Measurements from ENCODE around the gene OR12D1. TPM values are rescaled to one million over a fixed set of nuclear protein-coding genes. Genes with fewer than 3 reads are reported as not detected.

Gene OR12D1
- total and polyA plus RNA-seq, 9 of the 15 experiments (the other 6 are each of a cell fraction or from before 2014, with no cell fraction given): not detected

DNA sequence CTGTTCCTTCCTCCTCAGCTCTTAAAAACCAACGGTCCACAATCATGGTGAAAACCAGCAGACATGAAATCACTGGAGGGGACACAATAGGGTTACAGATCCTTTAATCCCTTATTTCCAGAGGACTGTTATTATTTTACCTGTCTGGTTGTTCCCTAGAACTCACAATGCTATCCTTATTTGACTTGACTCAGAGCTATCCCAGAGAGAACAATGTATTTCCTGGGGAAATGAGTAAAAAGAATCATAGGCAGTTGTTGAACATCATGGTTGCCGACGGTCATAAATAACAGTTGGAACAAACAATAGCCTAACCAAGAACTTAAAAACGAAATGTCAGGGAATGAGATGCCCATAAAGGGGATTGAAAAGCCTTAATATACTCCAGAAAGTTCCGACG, 51.5 kb downstream of the OR12D1 start:
- H3K9me1 ChIP-seq (ENCODE audit: control insufficient read depth, insufficient read depth, low read length): no peaks in the 10 kb centered on the region
- H3K4me3 ChIP-seq: no peak overlapping the region
- ChIA-PET CTCF (ENCODE audit: low intra/inter-chr PET ratio) (no interaction called here), POLR2A (no interaction called here)
- no peaks in the 10 kb centered on the region for H3K36me3 ChIP-seq (ENCODE audit: control insufficient read depth, insufficient read depth, low read length)
- no peak overlapping the region for H2AFZ ChIP-seq (ENCODE audit: low read depth, low read length)
- BruUV-seq (replicated peaks): no TSS peak
- H4K20me1 ChIP-seq (replicated peaks; ENCODE audit: control insufficient read depth, insufficient read depth, low read length): no peaks in the 10 kb centered on the region
- FAIRE-seq (no peak), DNase-seq (ENCODE audit: extremely low read depth in 1 of 4, low spot score in 3 of 4) (no peak), ATAC-seq (no peak)
- no peaks in the 10 kb centered on the region for H3K79me2 ChIP-seq (ENCODE audit: control insufficient read depth, insufficient read depth, low read length)
- in situ Hi-C loops (cut with MboI) (no loop called here), intact Hi-C loops (cut with micrococcal nuclease) (no loop called here)
- H3K4me1 ChIP-seq (replicated peaks in 1 of 2; ENCODE audit: control insufficient read depth in 2 of 2, insufficient read depth in 2 of 2, low read length in 2 of 2): no peaks in the 10 kb centered on the region
- no peak overlapping the region for H3K9ac ChIP-seq (ENCODE audit: insufficient read depth in 1 of 2, low read depth in 2 of 2, low read length in 2 of 2)
- no peak overlapping the region for H3K4me2 ChIP-seq (ENCODE audit: insufficient read depth, low read length)
- H3K27me3 ChIP-seq (ENCODE audit: control insufficient read depth in 2 of 2, insufficient read depth in 2 of 2, low read length in 2 of 2): peaks cover 0 to 2% of the 10 kb centered on the region in 2 experiments; a peak in 1 of 5 replicates
- no peak overlapping the region for H3K27ac ChIP-seq (ENCODE audit: extremely low read depth, low read depth, low read length)
- TF ChIP-seq, protein P1, sequence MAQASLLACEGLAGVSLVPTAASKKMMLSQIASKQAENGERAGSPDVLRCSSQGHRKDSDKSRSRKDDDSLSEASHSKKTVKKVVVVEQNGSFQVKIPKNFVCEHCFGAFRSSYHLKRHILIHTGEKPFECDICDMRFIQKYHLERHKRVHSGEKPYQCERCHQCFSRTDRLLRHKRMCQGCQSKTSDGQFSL (CRISPR knock-in tag; IDR thresholded peaks at IDR 0.05): no peak
- TF ChIP-seq, protein P1 (tag; IDR thresholded peaks at IDR 0.05): no peak
- TF ChIP-seq CEBPG (CRISPR knock-in tag; IDR thresholded peaks at IDR 0.05): no peak
- TF ChIP-seq CEBPG (tag; conservative IDR thresholded peaks at IDR 0.05 in 1 of 2, IDR thresholded peaks at IDR 0.05 in 1 of 2): no peak
- no peak for TF ChIP-seq ZNF778 (CRISPR knock-in tag; IDR thresholded peaks at IDR 0.05)
- no peak for TF ChIP-seq FOSL1 (tag; conservative IDR thresholded peaks at IDR 0.05)
- no peaks in the 10 kb centered on the region for H3K9me3 ChIP-seq (replicated peaks; ENCODE audit: control insufficient read depth, insufficient read depth, low read depth, low read length)
- WGBS (ENCODE audit: insufficient coverage, low coverage, missing lambda C conversion rate): 0% methylated on average over 6 of the region's 6 CpGs

Other genes with a start within 250 kb of the OR12D1 start
Only the 7 nearest of the 13 such genes appear.
- gene OR5V1, start 46.1 kb upstream of the OR12D1 start, total RNA-seq (2014; rRNA removed): not detected in 2 replicates
- not detected in 2 replicates for gene OR5V1, start 46.1 kb upstream of the OR12D1 start, total RNA-seq (2014; rRNA removed; fragmentation: Illumina TruSeq; extraction: Trizol)
- gene OR5V1, start 46.1 kb upstream of the OR12D1 start, total RNA-seq (2015; rRNA removed; fragmentation: Illumina TruSeq; extraction: Trizol): not detected in 2 replicates
- not detected in 2 replicates for gene OR5V1, start 46.1 kb upstream of the OR12D1 start, total RNA-seq (2021)
- gene OR5V1, start 46.1 kb upstream of the OR12D1 start, polyA plus RNA-seq (2011; rRNA removed): not detected in 2 replicates
- gene OR5V1, start 46.1 kb upstream of the OR12D1 start, polyA plus RNA-seq (2014; fragmentation: Illumina TruSeq; extraction: Trizol): not detected in 2 replicates
- gene OR5V1, start 46.1 kb upstream of the OR12D1 start, polyA plus RNA-seq (2014; fragmentation: Nextera tagmentation; extraction: Ambion mirVana): not detected
- gene OR5V1, start 46.1 kb upstream of the OR12D1 start, polyA plus RNA-seq (2014; rRNA removed): not detected in 2 replicates
- gene OR12D3, start 39.6 kb upstream of the OR12D1 start, total RNA-seq (2014; rRNA removed): not detected in 2 replicates
- not detected in 2 replicates for gene OR12D3, start 39.6 kb upstream of the OR12D1 start, total RNA-seq (2014; rRNA removed; fragmentation: Illumina TruSeq; extraction: Trizol)
- gene OR12D3, start 39.6 kb upstream of the OR12D1 start, total RNA-seq (2015; rRNA removed; fragmentation: Illumina TruSeq; extraction: Trizol): not detected in 2 replicates
- gene OR12D3, start 39.6 kb upstream of the OR12D1 start, total RNA-seq (2021): not detected in 2 replicates
- not detected in 2 replicates for gene OR12D3, start 39.6 kb upstream of the OR12D1 start, polyA plus RNA-seq (2011; rRNA removed)
- gene OR12D3, start 39.6 kb upstream of the OR12D1 start, polyA plus RNA-seq (2014; fragmentation: Illumina TruSeq; extraction: Trizol): not detected in 2 replicates
- not detected for gene OR12D3, start 39.6 kb upstream of the OR12D1 start, polyA plus RNA-seq (2014; fragmentation: Nextera tagmentation; extraction: Ambion mirVana)
- gene OR12D3, start 39.6 kb upstream of the OR12D1 start, polyA plus RNA-seq (2014; rRNA removed): not detected in 2 replicates
- gene OR12D2, start 19.3 kb upstream of the OR12D1 start, total RNA-seq (2014; rRNA removed): not detected in 2 replicates
- gene OR12D2, start 19.3 kb upstream of the OR12D1 start, total RNA-seq (2014; rRNA removed; fragmentation: Illumina TruSeq; extraction: Trizol): not detected in 2 replicates
- not detected in 2 replicates for gene OR12D2, start 19.3 kb upstream of the OR12D1 start, total RNA-seq (2015; rRNA removed; fragmentation: Illumina TruSeq; extraction: Trizol)
- not detected in 2 replicates for gene OR12D2, start 19.3 kb upstream of the OR12D1 start, total RNA-seq (2021)
- gene OR12D2, start 19.3 kb upstream of the OR12D1 start, polyA plus RNA-seq (2011; rRNA removed): not detected in 2 replicates
- gene OR12D2, start 19.3 kb upstream of the OR12D1 start, polyA plus RNA-seq (2014; fragmentation: Illumina TruSeq; extraction: Trizol): not detected in 2 replicates
- gene OR12D2, start 19.3 kb upstream of the OR12D1 start, polyA plus RNA-seq (2014; fragmentation: Nextera tagmentation; extraction: Ambion mirVana): not detected
- gene OR12D2, start 19.3 kb upstream of the OR12D1 start, polyA plus RNA-seq (2014; rRNA removed): not detected in 2 replicates
- gene OR10C1, start 24.4 kb downstream of the OR12D1 start, total RNA-seq (2014; rRNA removed): not detected in 2 replicates
- gene OR10C1, start 24.4 kb downstream of the OR12D1 start, total RNA-seq (2014; rRNA removed; fragmentation: Illumina TruSeq; extraction: Trizol): not detected in 2 replicates
- not detected in 2 replicates for gene OR10C1, start 24.4 kb downstream of the OR12D1 start, total RNA-seq (2015; rRNA removed; fragmentation: Illumina TruSeq; extraction: Trizol)
- not detected in 2 replicates for gene OR10C1, start 24.4 kb downstream of the OR12D1 start, total RNA-seq (2021)
- not detected in 2 replicates for gene OR10C1, start 24.4 kb downstream of the OR12D1 start, polyA plus RNA-seq (2011; rRNA removed)
- not detected in 2 replicates for gene OR10C1, start 24.4 kb downstream of the OR12D1 start, polyA plus RNA-seq (2014; fragmentation: Illumina TruSeq; extraction: Trizol)
- gene OR10C1, start 24.4 kb downstream of the OR12D1 start, polyA plus RNA-seq (2014; fragmentation: Nextera tagmentation; extraction: Ambion mirVana): not detected
- gene OR10C1, start 24.4 kb downstream of the OR12D1 start, polyA plus RNA-seq (2014; rRNA removed): not detected in 2 replicates
- not detected in 2 replicates for gene OR11A1, start 42.1 kb downstream of the OR12D1 start, total RNA-seq (2014; rRNA removed)
- not detected in 2 replicates for gene OR11A1, start 42.1 kb downstream of the OR12D1 start, total RNA-seq (2014; rRNA removed; fragmentation: Illumina TruSeq; extraction: Trizol)
- not detected in 2 replicates for gene OR11A1, start 42.1 kb downstream of the OR12D1 start, total RNA-seq (2015; rRNA removed; fragmentation: Illumina TruSeq; extraction: Trizol)
- not detected in 2 replicates for gene OR11A1, start 42.1 kb downstream of the OR12D1 start, total RNA-seq (2021)
- gene OR11A1, start 42.1 kb downstream of the OR12D1 start, polyA plus RNA-seq (2011; rRNA removed): not detected in 2 replicates
- not detected in 2 replicates for gene OR11A1, start 42.1 kb downstream of the OR12D1 start, polyA plus RNA-seq (2014; fragmentation: Illumina TruSeq; extraction: Trizol)
- gene OR11A1, start 42.1 kb downstream of the OR12D1 start, polyA plus RNA-seq (2014; fragmentation: Nextera tagmentation; extraction: Ambion mirVana): not detected
- not detected in 2 replicates for gene OR11A1, start 42.1 kb downstream of the OR12D1 start, polyA plus RNA-seq (2014; rRNA removed)
- gene OR2H1, start 42.2 kb downstream of the OR12D1 start, total RNA-seq (2014; rRNA removed): not detected in 2 replicates
- gene OR2H1, start 42.2 kb downstream of the OR12D1 start, total RNA-seq (2014; rRNA removed; fragmentation: Illumina TruSeq; extraction: Trizol): not detected in 2 replicates
- not detected in 2 replicates for gene OR2H1, start 42.2 kb downstream of the OR12D1 start, total RNA-seq (2015; rRNA removed; fragmentation: Illumina TruSeq; extraction: Trizol)
- gene OR2H1, start 42.2 kb downstream of the OR12D1 start, total RNA-seq (2021): not detected in 2 replicates
- gene OR2H1, start 42.2 kb downstream of the OR12D1 start, polyA plus RNA-seq (2011; rRNA removed): not detected in 2 replicates
- gene OR2H1, start 42.2 kb downstream of the OR12D1 start, polyA plus RNA-seq (2014; fragmentation: Illumina TruSeq; extraction: Trizol): not detected in 2 replicates
- not detected for gene OR2H1, start 42.2 kb downstream of the OR12D1 start, polyA plus RNA-seq (2014; fragmentation: Nextera tagmentation; extraction: Ambion mirVana)
- gene OR2H1, start 42.2 kb downstream of the OR12D1 start, polyA plus RNA-seq (2014; rRNA removed): not detected in 2 replicates
- not detected in 2 replicates for gene MAS1L, start 73.0 kb downstream of the OR12D1 start, total RNA-seq (2014; rRNA removed)
- gene MAS1L, start 73.0 kb downstream of the OR12D1 start, total RNA-seq (2014; rRNA removed; fragmentation: Illumina TruSeq; extraction: Trizol): not detected in 2 replicates
- not detected in 2 replicates for gene MAS1L, start 73.0 kb downstream of the OR12D1 start, total RNA-seq (2015; rRNA removed; fragmentation: Illumina TruSeq; extraction: Trizol)
- not detected in 2 replicates for gene MAS1L, start 73.0 kb downstream of the OR12D1 start, total RNA-seq (2021)
- gene MAS1L, start 73.0 kb downstream of the OR12D1 start, polyA plus RNA-seq (2011; rRNA removed): not detected in 2 replicates
- not detected in 2 replicates for gene MAS1L, start 73.0 kb downstream of the OR12D1 start, polyA plus RNA-seq (2014; fragmentation: Illumina TruSeq; extraction: Trizol)
- gene MAS1L, start 73.0 kb downstream of the OR12D1 start, polyA plus RNA-seq (2014; fragmentation: Nextera tagmentation; extraction: Ambion mirVana): not detected
- gene MAS1L, start 73.0 kb downstream of the OR12D1 start, polyA plus RNA-seq (2014; rRNA removed): not detected in 2 replicates